ENCODE data around the gene SEL1L3. TPM values are rescaled to one million over a fixed set of nuclear protein-coding genes. Genes with fewer than 3 reads are reported as not detected.

SEL1L3 gene
- total RNA-seq, 1 donor from 2014 or later, result 8.3 TPM

- no peak for DNase-seq (ENCODE audit: extremely low spot score in 2 of 2)
- TF ChIP-seq POLR2AphosphoS5 (IDR thresholded peaks at IDR 0.05; ENCODE audit: insufficient read depth in 1 of 2, low read depth in 1 of 2), result no peak
- no peak for TF ChIP-seq POLR2A (IDR thresholded peaks at IDR 0.05)
- TF ChIP-seq CTCF (IDR thresholded peaks at IDR 0.05), result no peak
- Histone ChIP-seq H3K27me3 (no peaks in the 10 kb centered on the region), H3K4me1 (no peaks in the 10 kb centered on the region), H3K9me3 (no peaks in the 10 kb centered on the region), H3K4me3 (no peak overlapping the region), H3K36me3 (no peaks in the 10 kb centered on the region), H3K27ac (no peak overlapping the region)
- intact Hi-C loops (cut with DNase I), result no loop called here
These were observed 41.3 kb upstream of the SEL1L3 start for GRCh38 chr4:25903900-25904747.

GRCh38 chr4:25901030-25901430, 38.2 kb upstream of the SEL1L3 start:
- Histone ChIP-seq H3K27me3 (no peaks in the 10 kb centered on the region), H3K4me1 (no peaks in the 10 kb centered on the region), H3K27ac (no peak overlapping the region), H3K9me3 (no peaks in the 10 kb centered on the region), H3K36me3 (no peaks in the 10 kb centered on the region), H3K4me3 (no peak overlapping the region)
- DNase-seq (ENCODE audit: extremely low spot score in 2 of 2), result no peak
- intact Hi-C loops (cut with DNase I), result no loop called here
- TF ChIP-seq POLR2A (IDR thresholded peaks at IDR 0.05) (no peak), POLR2AphosphoS5 (IDR thresholded peaks at IDR 0.05; ENCODE audit: insufficient read depth in 1 of 2, low read depth in 1 of 2) (no peak), CTCF (IDR thresholded peaks at IDR 0.05) (no peak)

- Histone ChIP-seq H3K4me1 (no peaks in the 10 kb centered on the region), H3K36me3 (no peaks in the 10 kb centered on the region), H3K27me3 (no peaks in the 10 kb centered on the region), H3K27ac (no peak overlapping the region), H3K4me3 (no peak overlapping the region), H3K9me3 (no peaks in the 10 kb centered on the region)
- DNase-seq (ENCODE audit: extremely low spot score in 2 of 2), result no peak
- TF ChIP-seq POLR2A (IDR thresholded peaks at IDR 0.05), result no peak
- TF ChIP-seq POLR2AphosphoS5 (IDR thresholded peaks at IDR 0.05; ENCODE audit: insufficient read depth in 1 of 2, low read depth in 1 of 2), result no peak
- no peak for TF ChIP-seq CTCF (IDR thresholded peaks at IDR 0.05)
- intact Hi-C loops (cut with DNase I), result no loop called here
These were observed 37.5 kb upstream of the SEL1L3 start for GRCh38 chr4:25900310-25900709.

- intact Hi-C loops (cut with DNase I), result no loop called here
- no peak overlapping the region for H3K4me3 ChIP-seq
- no peak for TF ChIP-seq CTCF (IDR thresholded peaks at IDR 0.05)
- TF ChIP-seq POLR2AphosphoS5 (IDR thresholded peaks at IDR 0.05; ENCODE audit: insufficient read depth in 1 of 2, low read depth in 1 of 2), result no peak
- H3K9me3 ChIP-seq, result no peaks in the 10 kb centered on the region
- no peak for DNase-seq (ENCODE audit: extremely low spot score in 2 of 2)
- H3K27me3 ChIP-seq, result no peaks in the 10 kb centered on the region
- H3K4me1 ChIP-seq, result no peaks in the 10 kb centered on the region
- no peaks in the 10 kb centered on the region for H3K36me3 ChIP-seq
- no peak overlapping the region for H3K27ac ChIP-seq
These were observed 34.2 kb upstream of the SEL1L3 start for GRCh38 chr4:25896776-25897539.

- intact Hi-C loops (cut with DNase I), result no loop called here
- Histone ChIP-seq H3K36me3 (no peaks in the 10 kb centered on the region), H3K27me3 (no peaks in the 10 kb centered on the region), H3K4me1 (no peaks in the 10 kb centered on the region), H3K9me3 (no peaks in the 10 kb centered on the region), H3K27ac (no peak overlapping the region), H3K4me3 (no peak overlapping the region)
- no peak for TF ChIP-seq CTCF (IDR thresholded peaks at IDR 0.05)
- TF ChIP-seq POLR2A (IDR thresholded peaks at IDR 0.05), result no peak
- no peak for TF ChIP-seq POLR2AphosphoS5 (IDR thresholded peaks at IDR 0.05; ENCODE audit: insufficient read depth in 1 of 2, low read depth in 1 of 2)
- no peak for DNase-seq (ENCODE audit: extremely low spot score in 2 of 2)
These were observed 30.0 kb upstream of the SEL1L3 start for GRCh38 chr4:25892796-25893195.
